Skeletal muscle tissue (tissue), 4 donors: ENCODE results near the gene FXN. TPM values are rescaled to one million over a fixed set of nuclear protein-coding genes. Genes with fewer than 3 reads are reported as not detected.
"Not testable (repeated sequence)": the region's sequence is repeated elsewhere in the genome, so short reads cannot be mapped to it uniquely, and the experiment has no call there.

ENCODE experiments used
- H3K27ac ChIP-seq: one replicate; pipeline ENCODE4 v1.7.0; 2013; ENCODE audit warnings: mild to moderate bottlenecking, low read depth, low read length, inconsistent platforms
- H3K27me3 ChIP-seq, 3 donors: one replicate each; pipeline ENCODE4 v1.7.0; 2013; ENCODE audit warnings: low read length in 3 of 3; ENCODE audit not compliant: control insufficient read depth in 3 of 3, insufficient read depth in 3 of 3
- H3K36me3 ChIP-seq, 3 donors: one replicate each; pipeline ENCODE4 v1.7.0; 2013; ENCODE audit warnings: low read length in 3 of 3; ENCODE audit not compliant: control insufficient read depth in 3 of 3, insufficient read depth in 3 of 3
- H3K4me1 ChIP-seq, 3 donors: one replicate each; pipeline ENCODE4 v1.7.0; 2013; ENCODE audit warnings: low read length in 3 of 3, mild to moderate bottlenecking in 3 of 3; ENCODE audit not compliant: control insufficient read depth in 3 of 3, insufficient read depth in 3 of 3
- H3K4me3 ChIP-seq, 3 donors: one replicate each; pipeline ENCODE4 v1.7.0; 2013; ENCODE audit warnings: low read length in 3 of 3
- H3K9ac ChIP-seq, 3 donors: one replicate each; pipeline ENCODE4 v1.7.0; 2013; ENCODE audit warnings: low read length in 3 of 3, mild to moderate bottlenecking in 3 of 3, moderate library complexity in 2 of 3, low read depth in 1 of 3
- H3K9me3 ChIP-seq, 3 donors: one replicate each; pipeline ENCODE4 v1.7.0; 2013; ENCODE audit warnings: low read length in 3 of 3; ENCODE audit not compliant: control insufficient read depth in 3 of 3
- total RNA-seq: library from RNA; depleted of rRNA; stranded (reverse); fragments of >200 nt; gene quantifications from one replicate; pipeline ENCODE4 v1.2.3, GENCODE V29; 2014
- donor health status: Osteomylitis.

FXN gene
- total RNA-seq, 1 donor from 2014 or later: 3.7 TPM

- Histone ChIP-seq H3K9ac (no peak overlapping the region), H3K27ac (no peak overlapping the region)
Observed at GRCh38 chr9:69090140-69090750, 54.7 kb downstream of the FXN start.

GRCh38 chr9:69090946-69091345, 55.4 kb downstream of the FXN start:
- no peak overlapping the region for H3K4me3 ChIP-seq
- no peaks in the 10 kb centered on the region for H3K27me3 ChIP-seq
- no peak overlapping the region for H3K27ac ChIP-seq

More at GRCh38 chr9:69090140-69090750, 54.7 kb downstream of the FXN start:
- peaks cover 0 to 3% (median 2%) of the 10 kb centered on the region in 3 donors for H3K4me1 ChIP-seq
- H3K4me3 ChIP-seq: no peak overlapping the region
- no peaks in the 10 kb centered on the region for H3K27me3 ChIP-seq
- no peaks in the 10 kb centered on the region for H3K9me3 ChIP-seq
- H3K36me3 ChIP-seq: no peaks in the 10 kb centered on the region

GRCh38 chr9:69093471-69094103, 58.0 kb downstream of the FXN start:
- Histone ChIP-seq H3K36me3 (no peaks in the 10 kb centered on the region), H3K9ac (no peak overlapping the region), H3K27me3 (no peaks in the 10 kb centered on the region), H3K4me3 (no peak overlapping the region), H3K9me3 (no peaks in the 10 kb centered on the region), H3K27ac (no peak overlapping the region), H3K4me1 (no peaks in the 10 kb centered on the region)

More at GRCh38 chr9:69090946-69091345, 55.4 kb downstream of the FXN start:
- Histone ChIP-seq H3K36me3 (no peaks in the 10 kb centered on the region), H3K9me3 (no peaks in the 10 kb centered on the region), H3K4me1 (peaks cover 0 to 2% (median 1%) of the 10 kb centered on the region in 3 donors), H3K9ac (no peak overlapping the region)

- H3K9me3 ChIP-seq, H3K4me3 ChIP-seq, H3K36me3 ChIP-seq, H3K27me3 ChIP-seq, H3K27ac ChIP-seq, H3K9ac ChIP-seq, H3K4me1 ChIP-seq: not testable (repeated sequence)
Observed at GRCh38 chr9:69094361-69095135, 59.0 kb downstream of the FXN start.

- H3K4me3 ChIP-seq: no peak overlapping the region
- no peak overlapping the region for H3K27ac ChIP-seq
- no peaks in the 10 kb centered on the region for H3K9me3 ChIP-seq
- H3K9ac ChIP-seq: no peak overlapping the region
- peaks cover 0 to 4% (median 0%) of the 10 kb centered on the region in 3 donors for H3K4me1 ChIP-seq
- H3K36me3 ChIP-seq: peaks cover 0 to 2% (median 0%) of the 10 kb centered on the region in 3 donors
- H3K27me3 ChIP-seq: no peaks in the 10 kb centered on the region
Observed at GRCh38 chr9:69097064-69097463, 61.5 kb downstream of the FXN start.

GRCh38 chr9:69097923-69098593, 62.5 kb downstream of the FXN start:
- Histone ChIP-seq H3K9ac (no peak overlapping the region), H3K9me3 (no peaks in the 10 kb centered on the region), H3K36me3 (peaks cover 0 to 2% (median 0%) of the 10 kb centered on the region in 3 donors), H3K4me1 (peaks cover 0 to 4% (median 0%) of the 10 kb centered on the region in 3 donors), H3K4me3 (no peak overlapping the region), H3K27me3 (no peaks in the 10 kb centered on the region), H3K27ac (no peak overlapping the region)

- H3K27ac ChIP-seq, H3K9me3 ChIP-seq, H3K4me1 ChIP-seq, H3K36me3 ChIP-seq, H3K9ac ChIP-seq, H3K27me3 ChIP-seq, H3K4me3 ChIP-seq: not testable (repeated sequence)
Observed at GRCh38 chr9:69103348-69103996, 67.9 kb downstream of the FXN start.

GRCh38 chr9:69104830-69105527, 69.4 kb downstream of the FXN start:
- H3K27me3 ChIP-seq: no peaks in the 10 kb centered on the region
- H3K36me3 ChIP-seq: no peaks in the 10 kb centered on the region
- H3K27ac ChIP-seq: no peak overlapping the region
- no peak overlapping the region for H3K4me3 ChIP-seq
- H3K9ac ChIP-seq: no peak overlapping the region
- no peaks in the 10 kb centered on the region for H3K9me3 ChIP-seq
- no peaks in the 10 kb centered on the region for H3K4me1 ChIP-seq

- Histone ChIP-seq H3K36me3 (no peaks in the 10 kb centered on the region), H3K4me3 (no peak overlapping the region), H3K27me3 (no peaks in the 10 kb centered on the region), H3K9me3 (no peaks in the 10 kb centered on the region), H3K9ac (no peak overlapping the region), H3K4me1 (no peaks in the 10 kb centered on the region), H3K27ac (no peak overlapping the region)
Observed at GRCh38 chr9:69107771-69108170, 72.2 kb downstream of the FXN start.
